Measurements from ENCODE around the gene SPINK1. TPM values are rescaled to one million over a fixed set of nuclear protein-coding genes. Genes with fewer than 3 reads are reported as not detected.

SPINK1 gene
- total RNA-seq, 1 experiment from 2014 or later, result 4.5 TPM

- TF ChIP-seq ZNF274 (IDR thresholded peaks at IDR 0.05; ENCODE audit: low read depth, low read length) (no peak), JUND (IDR thresholded peaks at IDR 0.05) (no peak), EZH2 (IDR thresholded peaks at IDR 0.05) (no peak), ZBTB33 (IDR thresholded peaks at IDR 0.05; ENCODE audit: extremely low read depth, insufficient replicate concordance, low read length) (no peak), YY1 (IDR thresholded peaks at IDR 0.05; ENCODE audit: extremely low read depth, insufficient replicate concordance, low read depth, low read length) (no peak), MAX (IDR thresholded peaks at IDR 0.05) (no peak)
These were observed 49.1 kb downstream of the SPINK1 start, which contains the start of gene JAKMIP2 (continued) for GRCh38 chr5:147782110-147783028.

GRCh38 chr5:147780924-147781573 lies 50.4 kb downstream of the SPINK1 start:
- H3K9me2 ChIP-seq (ENCODE audit: insufficient read depth), result no peaks in the 10 kb centered on the region
- DNase-seq (ENCODE audit: low read depth, low spot score), result no peak
- no peaks in the 10 kb centered on the region for H3K36me3 ChIP-seq (ENCODE audit: control insufficient read depth in 1 of 2, insufficient read depth in 2 of 2, low read length in 2 of 2)
- no peaks in the 10 kb centered on the region for H3K4me1 ChIP-seq (ENCODE audit: control insufficient read depth in 1 of 2, insufficient read depth in 2 of 2, low read length in 2 of 2)
- H2AFZ ChIP-seq (ENCODE audit: low read depth, low read length, poor library complexity, severe bottlenecking), result no peak overlapping the region
- ChIA-PET CTCF (no interaction called here), POLR2A (no interaction called here), RAD21 (ENCODE audit: low non-redundant PET in 1 of 2, low total read pairs in 2 of 2, uncharacterized antibody in 2 of 2, unreplicated experiment in 2 of 2) (no interaction called here)
- no peaks in the 10 kb centered on the region for H4K20me1 ChIP-seq (ENCODE audit: insufficient read depth)
- ATAC-seq, result no peak
- H3K9me3 ChIP-seq (ENCODE audit: control insufficient read depth in 1 of 2, insufficient read depth in 1 of 2, low read depth in 1 of 2, low read length in 2 of 2), result no peaks in the 10 kb centered on the region
- TF ChIP-seq ZBTB33 (IDR thresholded peaks at IDR 0.05; ENCODE audit: extremely low read depth, insufficient replicate concordance, low read length) (no peak), YY1 (IDR thresholded peaks at IDR 0.05; ENCODE audit: extremely low read depth, insufficient replicate concordance, low read depth, low read length) (no peak)
- no TSS peak for BruUV-seq (replicated peaks)
- no peaks in the 10 kb centered on the region; the same call in 1 of the 2 replicates for H3K27me3 ChIP-seq (ENCODE audit: insufficient read depth, low read length)
- H3K4me3 ChIP-seq (replicated peaks in 1 of 2; ENCODE audit: low read depth in 1 of 2, low read length in 2 of 2), result no peak overlapping the region
- intact Hi-C loops (cut with micrococcal nuclease), result no loop called here
- H3K27ac ChIP-seq (ENCODE audit: low read depth, low read length), result no peak overlapping the region
- no peak overlapping the region for H3K9ac ChIP-seq (ENCODE audit: low read length)
- no peak overlapping the region for H3K4me2 ChIP-seq (ENCODE audit: low read length)
- H3K79me2 ChIP-seq (ENCODE audit: insufficient read depth, low read length), result no peaks in the 10 kb centered on the region
